RWPE2 (cell line): ENCODE results near the gene DAAM2.

ENCODE experiments used
- ATAC-seq: fragments of 200-7000 bp; cut with Tn5 transposase; 3 replicates; pipeline ENCODE4 v1.9.1; 2021; ENCODE audit warnings: low read depth
- DNase-seq: peaks from one replicate; pipeline ENCODE4 v3.0.0-alpha.2; 2020; ENCODE audit warnings: low spot score
- H3K27ac ChIP-seq: fragments of 450-650 bp; 2 replicates; pipeline ENCODE4 v1.5.1; 2017; ENCODE audit warnings: mild to moderate bottlenecking; ENCODE audit not compliant: poor library complexity, severe bottlenecking
- H3K27me3 ChIP-seq: fragments of 250-450 bp; sonication (Bioruptor Pico); 2 replicates; pipeline ENCODE4 v1.5.1; 2021; ENCODE audit warnings: mild to moderate bottlenecking, moderate library complexity; ENCODE audit not compliant: insufficient read depth, poor library complexity, severe bottlenecking
- H3K36me3 ChIP-seq: fragments of 250-450 bp; sonication (Bioruptor Pico); 2 replicates; pipeline ENCODE4 v1.5.1; 2020; ENCODE audit warnings: low read depth, mild to moderate bottlenecking, moderate library complexity
- H3K4me1 ChIP-seq: fragments of 250-450 bp; sonication (Bioruptor Pico); 2 replicates; pipeline ENCODE4 v1.5.1; 2021; ENCODE audit warnings: mild to moderate bottlenecking, moderate library complexity; ENCODE audit not compliant: insufficient read depth, poor library complexity, severe bottlenecking
- H3K4me3 ChIP-seq: fragments of 250-450 bp; sonication (Bioruptor Pico); 2 replicates; pipeline ENCODE4 v1.5.1; 2021; ENCODE audit warnings: mild to moderate bottlenecking, moderate library complexity; ENCODE audit not compliant: severe bottlenecking
- H3K9me3 ChIP-seq: fragments of 250-450 bp; sonication (Bioruptor Pico); 2 replicates; pipeline ENCODE4 v1.5.1; 2021; ENCODE audit warnings: mild to moderate bottlenecking, moderate library complexity; ENCODE audit not compliant: severe bottlenecking
- CTCF ChIP-seq: fragments of 450-650 bp; IDR thresholded peaks from one replicate; pipeline ENCODE4 v1.5.1; 2017; ENCODE audit warnings: mild to moderate bottlenecking, moderate library complexity; ENCODE audit not compliant: poor library complexity, severe bottlenecking

The DAAM2 gene

GRCh38 chr6:39859025-39859424 lies 66.8 kb downstream of the DAAM2 start:
- no peak for TF ChIP-seq CTCF
- no peak for ATAC-seq

GRCh38 chr6:39861663-39862062 lies 69.5 kb downstream of the DAAM2 start:
- Histone ChIP-seq H3K9me3 (no peaks in the 10 kb centered on the region), H3K4me3 (no peak overlapping the region), H3K36me3 (no peaks in the 10 kb centered on the region), H3K27me3 (no peaks in the 10 kb centered on the region), H3K27ac (no peak overlapping the region), H3K4me1 (no peaks in the 10 kb centered on the region)
- DNase-seq (no peak), ATAC-seq (no peak)
- TF ChIP-seq CTCF, result no peak

More at GRCh38 chr6:39859025-39859424, 66.8 kb downstream of the DAAM2 start:
- Histone ChIP-seq H3K4me1 (no peaks in the 10 kb centered on the region), H3K36me3 (no peaks in the 10 kb centered on the region), H3K9me3 (no peaks in the 10 kb centered on the region), H3K4me3 (no peak overlapping the region), H3K27ac (no peak overlapping the region), H3K27me3 (no peaks in the 10 kb centered on the region)
- no peak for DNase-seq

- H3K9me3 ChIP-seq, result no peaks in the 10 kb centered on the region
- H3K36me3 ChIP-seq, result no peaks in the 10 kb centered on the region
- no peak overlapping the region for H3K27ac ChIP-seq
- no peaks in the 10 kb centered on the region for H3K27me3 ChIP-seq
- DNase-seq (no peak), ATAC-seq (no peak)
- H3K4me1 ChIP-seq, result no peaks in the 10 kb centered on the region
- peak; percentile 74 for TF ChIP-seq CTCF
- no peak overlapping the region for H3K4me3 ChIP-seq
Measured at GRCh38 chr6:39865011-39865888, 73.1 kb downstream of the DAAM2 start.

GRCh38 chr6:39867592-39867991 lies 75.4 kb downstream of the DAAM2 start:
- ATAC-seq (no peak), DNase-seq (no peak)
- H3K4me1 ChIP-seq, result no peaks in the 10 kb centered on the region
- no peaks in the 10 kb centered on the region for H3K27me3 ChIP-seq
- no peaks in the 10 kb centered on the region for H3K9me3 ChIP-seq
- no peak for TF ChIP-seq CTCF
- H3K27ac ChIP-seq, result no peak overlapping the region
- H3K36me3 ChIP-seq, result no peaks in the 10 kb centered on the region
- no peak overlapping the region for H3K4me3 ChIP-seq

GRCh38 chr6:39870950-39871349 lies 78.8 kb downstream of the DAAM2 start:
- Histone ChIP-seq H3K27me3 (no peaks in the 10 kb centered on the region), H3K4me1 (no peaks in the 10 kb centered on the region), H3K9me3 (no peaks in the 10 kb centered on the region), H3K27ac (no peak overlapping the region), H3K36me3 (no peaks in the 10 kb centered on the region), H3K4me3 (no peak overlapping the region)
- DNase-seq (no peak), ATAC-seq (no peak)
- TF ChIP-seq CTCF, result no peak
